ENCODE measurements around the gene ZNRF2. TPM values are rescaled to one million over a fixed set of nuclear protein-coding genes. Genes with fewer than 3 reads are reported as not detected.

Gene ZNRF2
- polyA plus RNA-seq, 1 donor (not counting 4 experiments of a cell fraction or from before 2014, with no cell fraction given), result 7.0 TPM

DNA sequence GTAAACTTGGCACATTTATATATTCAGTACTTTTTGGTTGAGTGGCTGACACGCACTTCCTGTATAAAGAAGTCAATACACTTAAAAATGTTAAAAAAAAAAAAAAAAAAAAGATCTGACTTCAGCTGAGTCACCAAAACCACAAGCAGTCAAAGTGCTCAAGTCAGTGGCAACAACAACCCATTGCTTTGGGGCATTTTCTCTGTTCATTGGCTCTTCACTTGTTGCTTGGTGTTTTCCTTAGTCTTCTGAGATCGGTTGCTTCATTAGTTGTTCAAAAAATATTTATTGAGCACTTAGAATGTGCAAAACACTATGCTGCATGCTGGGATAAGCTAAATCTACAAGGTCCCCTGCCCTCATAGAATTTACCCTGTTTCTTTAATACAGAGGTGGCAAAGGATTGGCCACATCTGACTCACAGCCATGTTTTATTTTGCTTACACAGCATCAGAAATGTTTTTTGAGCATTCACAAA is 63.7 kb downstream of the ZNRF2 start:
- Histone ChIP-seq H3K79me2 (ENCODE audit: control insufficient read depth, insufficient read depth, low read length) (peaks cover 21% of the 10 kb centered on the region), H3K27me3 (ENCODE audit: control insufficient read depth, extremely low read depth, insufficient read depth, low read length) (no peaks in the 10 kb centered on the region), H3K27ac (ENCODE audit: control insufficient read depth, insufficient read depth, low read length) (peak overlapping the region; percentile 59), H2AFZ (ENCODE audit: control insufficient read depth, low read length) (no peak overlapping the region), H3K9me3 (ENCODE audit: control insufficient read depth, low read depth, low read length) (no peaks in the 10 kb centered on the region), H3K36me3 (ENCODE audit: control insufficient read depth in 2 of 2, extremely low read depth in 1 of 2, insufficient read depth in 2 of 2, low read length in 2 of 2) (no peaks in the 10 kb centered on the region), H3K9ac (ENCODE audit: control insufficient read depth, extremely low read depth, insufficient read depth, low read length) (peak overlapping the region; percentile 45), H3K9me1 (ENCODE audit: control insufficient read depth, extremely low read depth, insufficient read depth, low read length) (no peaks in the 10 kb centered on the region), H3K4me1 (ENCODE audit: control insufficient read depth, extremely low read depth, insufficient read depth, low read length) (peaks cover 29% of the 10 kb centered on the region), H4K20me1 (ENCODE audit: control insufficient read depth, extremely low read depth, insufficient read depth, low read length) (no peaks in the 10 kb centered on the region), H3K4me3 (ENCODE audit: control insufficient read depth in 2 of 3, extremely low read depth in 1 of 3, insufficient read depth in 2 of 3, low read depth in 1 of 3, low read length in 3 of 3) (peak overlapping the region in 2 of 3 experiments; percentile 53 to 57), H3K4me2 (ENCODE audit: control insufficient read depth, extremely low read depth, insufficient read depth, low read depth, low read length) (peak overlapping the region; percentile 82)
- TF ChIP-seq, protein P1, sequence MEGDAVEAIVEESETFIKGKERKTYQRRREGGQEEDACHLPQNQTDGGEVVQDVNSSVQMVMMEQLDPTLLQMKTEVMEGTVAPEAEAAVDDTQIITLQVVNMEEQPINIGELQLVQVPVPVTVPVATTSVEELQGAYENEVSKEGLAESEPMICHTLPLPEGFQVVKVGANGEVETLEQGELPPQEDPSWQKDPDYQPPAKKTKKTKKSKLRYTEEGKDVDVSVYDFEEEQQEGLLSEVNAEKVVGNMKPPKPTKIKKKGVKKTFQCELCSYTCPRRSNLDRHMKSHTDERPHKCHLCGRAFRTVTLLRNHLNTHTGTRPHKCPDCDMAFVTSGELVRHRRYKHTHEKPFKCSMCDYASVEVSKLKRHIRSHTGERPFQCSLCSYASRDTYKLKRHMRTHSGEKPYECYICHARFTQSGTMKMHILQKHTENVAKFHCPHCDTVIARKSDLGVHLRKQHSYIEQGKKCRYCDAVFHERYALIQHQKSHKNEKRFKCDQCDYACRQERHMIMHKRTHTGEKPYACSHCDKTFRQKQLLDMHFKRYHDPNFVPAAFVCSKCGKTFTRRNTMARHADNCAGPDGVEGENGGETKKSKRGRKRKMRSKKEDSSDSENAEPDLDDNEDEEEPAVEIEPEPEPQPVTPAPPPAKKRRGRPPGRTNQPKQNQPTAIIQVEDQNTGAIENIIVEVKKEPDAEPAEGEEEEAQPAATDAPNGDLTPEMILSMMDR (optimal IDR thresholded peaks at IDR 0.05 in 1 of 3, IDR thresholded peaks at IDR 0.05 in 1 of 3, conservative IDR thresholded peaks at IDR 0.05 in 1 of 3; ENCODE audit: extremely low read depth in 1 of 3, insufficient read depth in 2 of 3, low read length in 3 of 3), result no peak
- no peak for TF ChIP-seq EZH2 (IDR thresholded peaks at IDR 0.05; ENCODE audit: low read length)
- FAIRE-seq (peak; percentile 93), DNase-seq (ENCODE audit: low read depth, low spot score) (peak; percentile 21)
- dilution Hi-C loops (cut with MboI; ENCODE audit: extremely low pct_ligation_motif_present, low sequenced_read_pairs), result no loop called here

DNA sequence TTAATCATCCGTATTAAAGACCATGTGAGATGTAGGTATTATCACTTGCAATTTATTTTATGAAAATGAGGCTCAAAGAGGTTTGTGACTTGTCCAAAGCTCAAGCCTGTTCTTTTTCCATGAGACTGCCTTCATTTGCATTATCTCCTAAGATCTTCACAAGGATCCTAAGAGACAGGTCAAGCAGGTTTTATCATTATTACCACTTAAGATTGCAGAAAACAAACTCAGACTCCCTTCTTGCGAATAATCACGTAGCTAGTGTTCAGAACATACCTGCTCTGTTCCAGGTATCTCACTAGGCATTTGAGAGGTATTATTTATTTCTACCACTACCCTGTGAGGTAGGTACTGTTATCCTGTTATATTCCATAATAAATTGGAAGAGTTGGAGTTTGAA is 64.8 kb downstream of the ZNRF2 start:
- Histone ChIP-seq H3K9me1 (ENCODE audit: control insufficient read depth, extremely low read depth, insufficient read depth, low read length) (no peaks in the 10 kb centered on the region), H3K4me3 (ENCODE audit: control insufficient read depth in 2 of 3, extremely low read depth in 1 of 3, insufficient read depth in 2 of 3, low read depth in 1 of 3, low read length in 3 of 3) (no peak overlapping the region), H3K4me1 (ENCODE audit: control insufficient read depth, extremely low read depth, insufficient read depth, low read length) (peaks cover 29% of the 10 kb centered on the region), H4K20me1 (ENCODE audit: control insufficient read depth, extremely low read depth, insufficient read depth, low read length) (no peaks in the 10 kb centered on the region), H2AFZ (ENCODE audit: control insufficient read depth, low read length) (no peak overlapping the region), H3K79me2 (ENCODE audit: control insufficient read depth, insufficient read depth, low read length) (peaks cover 26% of the 10 kb centered on the region), H3K4me2 (ENCODE audit: control insufficient read depth, extremely low read depth, insufficient read depth, low read depth, low read length) (peak overlapping the region; percentile 82), H3K9ac (ENCODE audit: control insufficient read depth, extremely low read depth, insufficient read depth, low read length) (no peak overlapping the region), H3K27ac (ENCODE audit: control insufficient read depth, insufficient read depth, low read length) (peak overlapping the region; percentile 59), H3K27me3 (ENCODE audit: control insufficient read depth, extremely low read depth, insufficient read depth, low read length) (no peaks in the 10 kb centered on the region), H3K36me3 (ENCODE audit: control insufficient read depth in 2 of 2, extremely low read depth in 1 of 2, insufficient read depth in 2 of 2, low read length in 2 of 2) (no peaks in the 10 kb centered on the region), H3K9me3 (ENCODE audit: control insufficient read depth, low read depth, low read length) (no peaks in the 10 kb centered on the region)
- TF ChIP-seq EZH2 (IDR thresholded peaks at IDR 0.05; ENCODE audit: low read length), result no peak
- TF ChIP-seq, protein P1 (optimal IDR thresholded peaks at IDR 0.05 in 1 of 3, IDR thresholded peaks at IDR 0.05 in 1 of 3, conservative IDR thresholded peaks at IDR 0.05 in 1 of 3; ENCODE audit: extremely low read depth in 1 of 3, insufficient read depth in 2 of 3, low read length in 3 of 3), result no peak
- dilution Hi-C loops (cut with MboI; ENCODE audit: extremely low pct_ligation_motif_present, low sequenced_read_pairs), result no loop called here
- no peak for DNase-seq (ENCODE audit: low read depth, low spot score)
- peak; percentile 48 for FAIRE-seq
